Measurements from ENCODE around the gene ITIH4.

Gene ITIH4

GRCh38 chr3:52798978-52799476 lies 31.4 kb downstream of the ITIH4 start:
- DNase-seq (ENCODE audit: low read depth in 2 of 2): no peak

DNA sequence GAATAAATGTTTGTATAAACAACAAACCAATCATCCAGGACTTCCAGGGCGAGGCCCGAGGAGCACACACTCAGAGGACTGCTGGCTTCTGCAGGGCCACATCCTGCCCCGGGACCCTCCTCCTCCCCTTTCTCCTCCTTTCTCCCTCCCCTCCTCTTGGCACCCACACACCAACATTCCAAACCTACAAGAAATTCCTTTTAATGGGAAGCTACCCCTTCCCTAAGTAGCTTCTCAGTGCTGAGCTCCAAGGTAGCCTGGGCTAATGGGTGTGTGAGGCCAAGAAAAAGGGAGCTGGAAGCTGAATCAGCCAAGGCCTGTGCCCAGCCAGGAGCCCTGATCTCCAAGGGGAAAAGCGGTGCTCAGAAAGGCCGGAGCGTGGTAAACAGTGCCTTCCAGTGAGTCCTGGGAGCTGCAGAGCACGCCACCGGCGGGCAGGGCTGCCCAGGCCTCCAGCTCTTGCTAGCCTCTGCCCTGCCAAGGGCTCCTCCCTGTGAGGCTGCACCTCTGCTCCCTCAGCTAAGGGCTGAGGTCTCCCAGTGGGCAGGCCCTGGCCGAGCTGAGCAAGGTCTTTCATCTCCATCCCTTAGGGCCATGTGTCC lies 32.0 kb downstream of the ITIH4 start:
- no peak for DNase-seq (ENCODE audit: low read depth in 2 of 2)

- DNase-seq (ENCODE audit: low read depth in 2 of 2): no peak
Measured at GRCh38 chr3:52796411-52796810, 34.1 kb downstream of the ITIH4 start.

- DNase-seq (ENCODE audit: low read depth in 2 of 2): no peak
Measured at GRCh38 chr3:52795298-52795900, 35.1 kb downstream of the ITIH4 start.

DNA sequence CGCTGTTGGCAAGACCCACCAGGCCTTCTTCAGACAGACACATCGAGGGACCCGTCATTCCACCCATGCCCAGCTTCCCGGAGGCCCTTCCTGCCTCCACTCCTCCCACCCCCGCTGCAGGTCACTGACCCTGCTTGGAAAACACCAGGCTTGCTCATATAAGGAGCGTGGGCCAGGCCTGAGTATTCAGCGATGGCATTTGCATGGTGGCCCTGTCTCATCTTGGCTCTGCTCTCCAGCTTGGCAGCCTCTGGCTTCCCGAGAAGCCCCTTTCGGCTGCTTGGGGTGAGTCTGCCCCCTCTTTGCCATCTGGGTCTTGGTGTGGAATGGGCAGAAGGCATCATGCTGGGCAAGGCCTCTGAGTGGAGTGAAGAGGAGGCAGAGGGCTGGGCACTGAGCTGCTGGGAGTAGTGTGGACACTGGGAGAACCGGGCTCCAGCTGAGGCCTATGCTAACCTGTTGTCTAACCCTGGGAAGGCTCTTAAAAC lies 35.8 kb downstream of the ITIH4 start, which contains the start of gene ITIH3:
ITIH3 (plus strand) TSS at position 185 of the 488 bp plus-strand sequence; CDS start at position 193, 8 bp downstream.
- no peak for DNase-seq (ENCODE audit: low read depth in 2 of 2)

- no peak for DNase-seq (ENCODE audit: low read depth in 2 of 2)
Measured at GRCh38 chr3:52793702-52794611, 36.5 kb downstream of the ITIH4 start.

- DNase-seq (ENCODE audit: low read depth in 2 of 2): no peak
Measured at GRCh38 chr3:52792961-52793695, 37.3 kb downstream of the ITIH4 start.

GRCh38 chr3:52792413-52792812 lies 38.1 kb downstream of the ITIH4 start:
- DNase-seq (ENCODE audit: low read depth in 2 of 2): no peak

DNA sequence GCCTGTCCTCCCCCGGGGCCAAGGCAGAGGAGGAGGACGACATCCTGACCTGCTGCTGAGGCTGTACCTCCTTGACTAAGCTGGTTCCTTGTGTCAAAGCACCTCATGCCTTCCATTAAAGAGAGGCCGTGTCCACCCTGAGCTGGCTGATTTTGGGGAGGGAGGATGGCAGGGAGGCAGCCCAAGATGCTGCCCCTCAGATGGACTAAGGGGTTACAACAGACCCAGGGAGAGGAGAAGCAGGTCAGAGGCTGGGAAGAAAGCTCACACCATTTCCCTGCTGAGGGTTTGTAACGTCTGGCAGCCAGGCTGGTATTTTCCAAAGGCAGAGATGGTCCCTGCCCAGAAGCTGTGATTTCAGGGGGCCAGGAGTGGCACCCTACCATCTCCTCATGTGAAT lies 38.5 kb downstream of the ITIH4 start:
- DNase-seq (ENCODE audit: low read depth in 2 of 2): no peak

DNA sequence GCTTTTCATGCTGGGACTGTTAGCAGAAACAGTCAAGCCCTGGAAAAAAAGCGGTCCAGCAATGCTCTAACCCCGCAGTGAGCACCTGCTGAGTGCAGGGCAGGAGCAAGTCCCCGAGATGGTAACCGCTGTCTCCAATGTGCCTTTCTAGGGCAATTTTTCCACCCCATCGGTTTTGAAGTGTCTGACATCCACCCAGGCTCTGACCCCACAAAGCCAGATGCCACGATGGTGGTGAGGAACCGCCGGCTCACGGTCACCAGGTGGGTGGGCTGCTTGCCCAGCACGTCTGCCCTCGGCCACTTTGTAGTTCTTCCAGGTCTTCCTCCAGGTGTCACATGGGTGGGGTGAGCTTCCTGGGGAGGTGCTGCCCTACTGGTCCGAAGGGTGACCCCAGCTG lies 39.1 kb downstream of the ITIH4 start:
- no peak for DNase-seq (ENCODE audit: low read depth in 2 of 2)

GRCh38 chr3:52790741-52791140 lies 39.7 kb downstream of the ITIH4 start:
- DNase-seq (ENCODE audit: low read depth in 2 of 2): no peak

DNA sequence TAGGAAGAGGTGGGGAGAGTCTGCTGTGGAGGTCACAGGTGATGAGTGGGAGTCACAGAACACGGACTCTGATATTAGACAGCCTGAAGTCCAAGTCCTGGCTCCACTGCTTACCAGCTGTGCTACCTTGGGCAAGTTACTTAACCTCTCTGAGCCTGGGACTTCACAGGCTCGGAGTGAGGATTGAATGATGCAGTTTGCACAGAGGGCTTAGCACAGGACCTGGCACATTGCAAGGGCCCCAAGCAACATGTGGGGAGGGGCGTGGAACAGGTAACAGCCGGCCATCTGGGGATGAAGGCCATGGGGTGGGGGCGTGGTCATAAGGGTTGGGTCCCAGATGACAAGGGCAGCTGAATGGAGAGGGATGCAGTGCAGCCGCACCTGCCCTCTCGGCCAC lies 40.1 kb downstream of the ITIH4 start:
- DNase-seq (ENCODE audit: low read depth in 2 of 2): no peak

DNA sequence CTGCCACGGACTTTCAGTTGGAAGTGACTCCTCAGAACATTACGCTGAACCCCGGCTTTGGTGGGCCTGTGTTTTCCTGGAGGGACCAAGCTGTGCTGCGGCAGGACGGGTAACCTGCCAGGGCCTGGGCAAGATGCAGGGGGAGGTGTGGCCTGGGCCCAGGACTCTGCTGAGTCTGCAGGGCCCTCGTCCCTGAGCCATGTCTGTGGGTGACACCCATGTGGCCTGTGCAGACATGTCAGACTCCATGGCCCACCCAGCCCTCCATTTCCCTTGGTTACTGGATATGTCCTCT lies 40.8 kb downstream of the ITIH4 start:
- no peak for DNase-seq (ENCODE audit: low read depth in 2 of 2)

GRCh38 chr3:52788890-52789745 lies 41.4 kb downstream of the ITIH4 start:
- no peak for DNase-seq (ENCODE audit: low read depth in 2 of 2)

GRCh38 chr3:52787672-52788625 lies 42.5 kb downstream of the ITIH4 start:
- DNase-seq (ENCODE audit: low read depth in 2 of 2): no peak

GRCh38 chr3:52787246-52787645 lies 43.2 kb downstream of the ITIH4 start:
- DNase-seq (ENCODE audit: low read depth in 2 of 2): no peak

DNA sequence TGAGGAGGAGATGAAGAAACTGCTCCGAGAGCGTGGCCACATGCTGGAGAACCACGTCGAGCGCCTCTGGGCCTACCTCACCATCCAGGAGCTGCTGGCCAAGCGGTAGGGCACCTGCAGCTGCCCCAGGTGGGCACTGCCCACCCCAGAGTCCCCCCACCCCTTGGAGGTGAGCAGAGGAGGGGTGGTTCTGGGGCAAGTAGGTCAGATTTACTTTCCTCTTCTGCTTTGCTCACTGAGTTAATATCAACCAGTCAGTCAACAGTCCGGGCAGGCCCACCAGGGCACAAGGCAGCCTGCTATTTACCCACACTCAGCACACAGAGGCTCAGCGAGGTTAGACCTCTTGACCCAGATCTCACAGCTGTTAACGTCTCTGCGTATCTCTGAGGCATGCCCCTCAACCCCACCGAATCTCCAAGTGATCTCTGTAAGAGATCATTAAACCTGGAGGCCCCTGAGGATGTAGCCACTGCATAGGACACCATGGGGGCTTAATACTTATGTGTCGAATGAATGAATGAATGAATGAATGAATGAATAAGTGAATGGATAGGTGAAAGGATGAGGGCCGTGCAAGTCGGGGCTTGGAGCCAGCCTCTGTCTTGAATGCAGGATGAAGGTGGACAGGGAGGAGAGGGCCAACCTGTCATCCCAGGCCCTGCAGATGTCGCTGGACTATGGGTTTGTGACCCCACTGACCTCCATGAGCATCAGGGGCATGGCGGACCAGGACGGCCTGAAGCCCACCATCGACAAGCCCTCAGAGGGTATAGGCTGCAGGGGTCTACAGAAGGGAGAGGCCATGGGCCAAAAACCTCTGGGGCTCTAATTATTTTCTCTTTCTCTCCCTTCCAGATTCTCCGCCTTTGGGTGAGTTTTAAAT lies 43.9 kb downstream of the ITIH4 start:
- no peak for DNase-seq (ENCODE audit: low read depth in 2 of 2)

- no peak for DNase-seq (ENCODE audit: low read depth in 2 of 2)
Measured at GRCh38 chr3:52784931-52785590, 45.4 kb downstream of the ITIH4 start.

All from fibroblast of skin of left quadriceps (primary cell).